Inflammatory macrophage treated with lipopolysaccharide for 1 hour (primary cell): ENCODE results near the gene DLGAP1.
"Not testable (repeated sequence)": the region's sequence is repeated elsewhere in the genome, so short reads cannot be mapped to it uniquely, and the experiment has no call there.

Source experiments
- DNase-seq, 2 donors: peaks; one replicate each; pipeline ENCODE4 v3.0.0-alpha.2; 2020 to 2022

The DLGAP1 gene

GRCh38 chr18:3667255-3668137 is 787.6 kb downstream of the DLGAP1 start:
- DNase-seq: no peak

- no peak for DNase-seq
These were observed 788.4 kb downstream of the DLGAP1 start for GRCh38 chr18:3666526-3667254.

GRCh38 chr18:3665780-3666525 is 789.2 kb downstream of the DLGAP1 start:
- peak; percentile 63 to 96 for DNase-seq

- DNase-seq: no peak
These were observed 789.9 kb downstream of the DLGAP1 start for GRCh38 chr18:3665204-3665603.

GRCh38 chr18:3664563-3665178 is 790.4 kb downstream of the DLGAP1 start:
- peak; percentile 81 to 85 for DNase-seq

- DNase-seq: peak; percentile 28 to 30
These were observed 791.1 kb downstream of the DLGAP1 start for GRCh38 chr18:3663870-3664512.

- no peak for DNase-seq
These were observed 793.1 kb downstream of the DLGAP1 start for GRCh38 chr18:3661989-3662388.

GRCh38 chr18:3660739-3661515 is 794.2 kb downstream of the DLGAP1 start:
- peak; percentile 59 to 66 for DNase-seq

- DNase-seq: no peak
These were observed 796.6 kb downstream of the DLGAP1 start for GRCh38 chr18:3658529-3658928.

GRCh38 chr18:3655254-3656050 is 799.7 kb downstream of the DLGAP1 start:
- DNase-seq: peak; percentile 44 to 61

- DNase-seq: no peak
These were observed 800.5 kb downstream of the DLGAP1 start for GRCh38 chr18:3654442-3655253.

- DNase-seq: no peak
These were observed 801.2 kb downstream of the DLGAP1 start for GRCh38 chr18:3653851-3654441.

GRCh38 chr18:3653263-3653850 is 801.8 kb downstream of the DLGAP1 start:
- peak in 1 of 2 donors; percentile 24 for DNase-seq

- peak; percentile 94 to 95 for DNase-seq
These were observed 802.5 kb downstream of the DLGAP1 start for GRCh38 chr18:3652380-3653262.

- no peak for DNase-seq
These were observed 803.8 kb downstream of the DLGAP1 start for GRCh38 chr18:3651266-3651665.

GRCh38 chr18:3650521-3651042 is 804.5 kb downstream of the DLGAP1 start:
- not testable (repeated sequence) for DNase-seq

GRCh38 chr18:3649633-3650426 is 805.3 kb downstream of the DLGAP1 start:
- DNase-seq: no peak
